ENCODE data around the gene RPRD2.

The RPRD2 gene

GRCh38 chr1:150514260-150514659, 150.3 kb downstream of the RPRD2 start:
- no peak for DNase-seq (ENCODE audit: low read depth in 3 of 3)

- peak in 1 of 3 experiments; percentile 11 for DNase-seq (ENCODE audit: low read depth in 3 of 3)
These were observed 151.0 kb downstream of the RPRD2 start for GRCh38 chr1:150514913-150515327.

GRCh38 chr1:150515328-150516049, 151.5 kb downstream of the RPRD2 start, which contains the start of gene FALEC:
TSS of gene FALEC (plus strand) at chr1:150515752.
- DNase-seq (ENCODE audit: low read depth in 3 of 3): peak; percentile 79 to 86 (median 84)

GRCh38 chr1:150516050-150516591, 152.2 kb downstream of the RPRD2 start:
- DNase-seq (ENCODE audit: low read depth in 3 of 3): peak in 1 of 3 experiments; percentile 8

- DNase-seq (ENCODE audit: low read depth in 3 of 3): no peak
These were observed 152.7 kb downstream of the RPRD2 start for GRCh38 chr1:150516616-150517015.

- no peak for DNase-seq (ENCODE audit: low read depth in 3 of 3)
These were observed 157.4 kb downstream of the RPRD2 start for GRCh38 chr1:150521196-150521968.

GRCh38 chr1:150525348-150525747, 161.4 kb downstream of the RPRD2 start:
- no peak for DNase-seq (ENCODE audit: low read depth in 3 of 3)

All from stimulated activated CD4-positive, alpha-beta T cell treated with anti-CD3 and anti-CD28 coated beads, TNF-alpha, amount 100 ng/mL, for 4 hours (primary cell).